D721Med (cell line): ENCODE data around the gene TTC28.

Experiments
- DNase-seq: peaks from one replicate; pipeline ENCODE4 v3.0.0; 2011; ENCODE audit warnings: low spot score; ENCODE audit not compliant: insufficient read length
- FAIRE-seq: peaks from 2 replicates; lab custom pipeline; 2011; peaks lifted over from hg19 to GRCh38; lab: Jason Lieb, UNC
- CTCF ChIP-seq: IDR thresholded peaks from 2 replicates; pipeline ENCODE4 v1.5.1; 2012; ENCODE audit warnings: mild to moderate bottlenecking, control low read depth; ENCODE audit not compliant: insufficient read depth; ENCODE audit errors: missing control alignments

TTC28 gene

GRCh38 chr22:27978802-27979201 lies 700.8 kb downstream of the TTC28 start:
- FAIRE-seq (no peak), DNase-seq (no peak)
- no peak for TF ChIP-seq CTCF

DNA sequence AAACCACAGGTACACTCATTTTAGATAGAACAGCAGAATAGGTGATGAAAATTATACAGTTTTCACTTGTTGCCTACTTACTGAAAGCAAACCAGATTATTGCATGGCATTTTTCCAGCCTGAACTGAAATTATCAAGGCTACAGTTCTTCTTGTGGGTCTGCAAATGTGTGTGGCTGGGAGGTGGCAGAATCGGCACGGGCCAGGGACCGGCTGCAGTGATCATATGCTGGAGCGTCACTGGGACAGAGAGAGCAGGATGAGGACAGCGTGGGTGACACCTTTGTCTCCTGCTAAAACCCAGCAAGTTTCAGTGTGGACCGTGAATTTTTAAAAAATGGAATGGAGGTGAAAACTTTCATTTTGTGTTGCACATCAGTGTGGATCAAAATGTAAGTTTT lies 701.3 kb downstream of the TTC28 start:
- DNase-seq (no peak), FAIRE-seq (no peak)
- no peak for TF ChIP-seq CTCF

GRCh38 chr22:27976586-27976985 lies 703.1 kb downstream of the TTC28 start:
- no peak for TF ChIP-seq CTCF
- no peak for FAIRE-seq
- no peak for DNase-seq

DNA sequence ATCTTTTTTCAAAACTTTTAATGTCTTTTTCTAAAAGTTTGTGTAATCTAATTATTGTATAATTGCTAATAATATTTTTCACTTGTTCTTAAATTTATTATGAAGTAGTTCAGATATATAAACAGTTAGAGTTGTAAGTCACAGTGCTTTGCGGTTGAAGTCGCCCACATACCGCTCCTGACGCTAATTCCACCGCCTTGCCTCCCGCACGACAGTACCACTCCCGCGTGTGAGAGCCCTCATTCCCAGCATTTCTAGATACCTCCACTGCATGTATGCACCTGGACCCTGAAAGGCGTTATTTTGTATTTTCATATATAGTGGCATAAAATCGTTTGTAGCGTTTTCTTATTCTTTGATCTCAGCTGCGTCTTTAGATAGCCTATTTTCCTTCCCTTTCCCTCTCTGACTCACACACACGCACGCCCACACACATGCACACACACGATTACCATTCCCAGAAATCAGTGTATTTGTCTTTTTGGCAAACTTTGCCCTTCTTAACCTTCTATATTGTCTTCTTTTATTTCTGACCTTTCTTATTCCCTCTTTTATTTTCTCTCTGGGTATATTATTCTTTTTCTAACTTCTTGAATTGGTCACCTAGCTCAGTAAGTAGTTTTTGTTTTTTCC lies 704.1 kb downstream of the TTC28 start:
- no peak for TF ChIP-seq CTCF
- DNase-seq (no peak), FAIRE-seq (no peak)

DNA sequence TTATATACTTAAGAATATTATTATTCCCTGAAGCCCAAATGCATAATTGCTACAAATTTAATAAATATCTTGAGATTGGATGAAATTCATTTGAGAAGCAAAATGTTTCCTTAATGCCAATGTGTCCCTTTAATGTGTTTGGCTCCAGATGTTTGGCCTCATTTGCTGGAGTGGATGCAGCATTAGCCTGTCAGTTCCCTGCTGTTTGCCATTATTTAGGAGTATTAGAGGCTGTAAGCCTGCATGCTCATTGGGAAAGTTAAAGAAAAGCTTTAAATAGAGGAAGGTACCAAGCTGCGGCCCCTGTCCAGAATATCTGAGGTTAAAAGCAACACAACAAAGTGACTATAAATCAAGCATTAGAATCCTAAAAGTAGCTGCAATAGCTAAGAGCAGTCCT lies 705.8 kb downstream of the TTC28 start:
- no peak for FAIRE-seq
- no peak for TF ChIP-seq CTCF
- DNase-seq, result no peak

- no peak for TF ChIP-seq CTCF
- FAIRE-seq, result no peak
- no peak for DNase-seq
Observed at GRCh38 chr22:27972732-27973698, 706.6 kb downstream of the TTC28 start.

DNA sequence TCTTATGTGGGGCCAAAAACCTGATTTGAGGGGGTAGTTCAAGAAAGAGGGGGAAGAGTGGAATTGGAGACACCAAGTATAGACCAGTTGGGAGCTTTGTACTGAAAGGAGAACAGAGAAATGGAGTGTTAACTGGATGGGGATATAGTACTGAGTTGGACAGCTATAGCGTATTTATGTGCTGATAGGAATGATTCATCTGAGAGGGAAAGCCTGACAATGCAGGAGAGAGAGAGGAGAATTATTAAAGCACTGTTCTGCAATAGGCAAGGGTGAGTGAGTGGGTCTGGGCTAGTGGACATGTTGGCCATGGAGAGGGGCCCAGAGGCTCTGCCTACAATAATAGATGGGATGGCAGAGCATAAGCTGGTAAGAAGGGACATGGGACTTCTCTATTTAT lies 707.7 kb downstream of the TTC28 start:
- no peak for TF ChIP-seq CTCF
- no peak for DNase-seq
- FAIRE-seq, result no peak
